ENCODE results near the gene ACACB. TPM values are rescaled to one million over a fixed set of nuclear protein-coding genes. Genes with fewer than 3 reads are reported as not detected.

The ACACB gene
- total and polyA plus RNA-seq, 4 experiments from 2014 or later, result 0.83 to 47.1 (median 24.4) TPM

DNA sequence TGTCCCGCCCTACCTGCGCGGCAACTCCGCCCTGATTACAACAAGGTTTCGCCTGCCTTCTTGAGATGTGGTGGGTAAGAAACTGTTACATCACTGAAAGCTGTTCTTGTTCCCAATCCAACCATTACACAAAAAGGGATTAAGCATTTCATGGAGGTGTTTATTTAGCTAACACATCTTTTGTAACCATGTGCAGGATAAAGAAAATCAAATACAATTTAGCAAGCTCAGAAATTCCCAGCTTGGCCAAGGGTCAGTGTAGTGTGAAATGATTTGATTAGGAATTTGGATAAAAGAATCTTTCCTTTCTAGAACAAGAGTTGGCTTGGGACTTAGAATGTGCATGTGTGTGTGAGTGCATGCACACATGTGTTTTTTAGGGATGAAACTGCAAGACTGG, 186.4 kb downstream of the ACACB start:
- peaks cover 24 to 35% of the 10 kb centered on the region in 2 donors for H3K27me3 Mint-ChIP-seq
- ChIA-PET POLR2A (ENCODE audit: partially characterized antibody) (no interaction called here), CTCF (ENCODE audit: partially characterized antibody) (no interaction called here)

DNA sequence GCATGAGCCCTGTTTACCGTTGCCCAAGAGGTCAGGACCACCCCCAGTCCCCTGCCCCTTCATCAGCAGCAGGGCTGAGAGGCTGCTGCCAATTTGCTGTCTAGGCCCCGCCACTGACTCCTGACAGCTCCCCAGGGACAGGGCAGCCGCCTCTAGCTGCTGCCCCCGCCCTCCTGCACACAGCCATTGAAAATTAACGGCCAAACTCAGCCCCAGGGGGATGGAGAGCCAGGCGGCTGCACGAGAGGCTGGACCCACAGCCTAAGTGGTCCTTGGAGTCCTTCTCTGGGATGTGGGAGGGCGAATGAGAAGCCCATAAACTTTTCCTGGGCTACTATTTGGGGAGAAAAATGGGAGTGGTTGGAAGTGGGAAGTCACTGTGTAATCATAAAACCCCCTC, 188.1 kb downstream of the ACACB start:
- Histone ChIP-seq H3K27me3 (ENCODE audit: insufficient read depth, low read length) (peaks cover 11% of the 10 kb centered on the region), H3K27ac (ENCODE audit: low read depth, low read length) (no peak overlapping the region), H3K9me3 (ENCODE audit: control insufficient read depth in 1 of 2, low read length in 2 of 2) (no peaks in the 10 kb centered on the region), H3K36me3 (ENCODE audit: insufficient read depth, low read length) (no peaks in the 10 kb centered on the region), H3K4me3 (ENCODE audit: low read length in 2 of 2) (no peak overlapping the region), H3K4me1 (ENCODE audit: insufficient read depth, low read length) (no peaks in the 10 kb centered on the region)
- Mint-ChIP-seq H3K4me3 (no peak overlapping the region), H3K27ac (no peak overlapping the region), H3K36me3 (no peaks in the 10 kb centered on the region), H3K27me3 (peaks cover 33 to 46% of the 10 kb centered on the region in 2 donors), H3K9me3 (peaks cover 0 to 2% (median 0%) of the 10 kb centered on the region in 8 donors), H3K4me1 (peaks cover 0 to 4% (median 2%) of the 10 kb centered on the region in 4 donors)
- intact Hi-C loops (cut with micrococcal nuclease), result no loop called here
- ChIA-PET CTCF (ENCODE audit: partially characterized antibody) (no interaction called here), POLR2A (ENCODE audit: partially characterized antibody) (no interaction called here)
- DNase-seq, result no peak

More for the DNA sequence above, 186.4 kb downstream of the ACACB start:
- Mint-ChIP-seq H3K9me3 (peaks cover 0 to 2% (median 0%) of the 10 kb centered on the region in 8 donors), H3K4me1 (no peaks in the 10 kb centered on the region), H3K27ac (no peak overlapping the region), H3K4me3 (no peak overlapping the region), H3K36me3 (no peaks in the 10 kb centered on the region)
- no peak for DNase-seq
- peaks cover 3% of the 10 kb centered on the region for H3K27me3 ChIP-seq (ENCODE audit: insufficient read depth, low read length)
- H3K9me3 ChIP-seq (ENCODE audit: control insufficient read depth in 1 of 2, low read length in 2 of 2), result no peaks in the 10 kb centered on the region
- H3K4me3 ChIP-seq (ENCODE audit: low read length in 2 of 2), result no peak overlapping the region
- H3K36me3 ChIP-seq (ENCODE audit: insufficient read depth, low read length), result no peaks in the 10 kb centered on the region
- intact Hi-C loops (cut with micrococcal nuclease), result no loop called here
- H3K27ac ChIP-seq (ENCODE audit: low read depth, low read length), result no peak overlapping the region
- no peaks in the 10 kb centered on the region for H3K4me1 ChIP-seq (ENCODE audit: insufficient read depth, low read length)

DNA sequence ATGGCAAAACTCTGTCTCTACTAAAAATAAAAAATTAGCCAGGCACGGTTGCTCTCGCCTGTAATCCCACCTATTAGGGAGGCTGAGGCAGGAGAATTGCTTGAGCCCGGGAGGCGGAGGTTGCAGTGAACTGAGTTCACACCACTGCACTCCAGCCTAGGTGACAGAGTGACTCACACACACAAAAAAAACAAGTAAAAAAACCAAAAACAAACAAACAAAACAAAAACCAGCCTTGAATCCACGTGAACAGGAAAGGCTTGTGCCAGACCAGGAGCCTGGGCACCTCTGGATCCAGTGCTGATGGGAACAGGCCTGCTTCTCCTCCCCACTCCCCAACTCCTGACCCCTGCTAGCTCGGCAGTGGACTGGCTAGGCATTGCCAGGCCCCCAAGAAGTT, 189.2 kb downstream of the ACACB start:
- ChIA-PET CTCF (ENCODE audit: partially characterized antibody) (no interaction called here), POLR2A (ENCODE audit: partially characterized antibody) (no interaction called here)
- H3K9me3 ChIP-seq (ENCODE audit: control insufficient read depth in 1 of 2, low read length in 2 of 2), result no peaks in the 10 kb centered on the region
- no peak overlapping the region for H3K27ac ChIP-seq (ENCODE audit: low read depth, low read length)
- DNase-seq, result no peak
- H3K36me3 Mint-ChIP-seq, result no peaks in the 10 kb centered on the region
- peaks cover 37 to 50% of the 10 kb centered on the region in 2 donors for H3K27me3 Mint-ChIP-seq
- intact Hi-C loops (cut with micrococcal nuclease), result no loop called here
- no peak overlapping the region for H3K27ac Mint-ChIP-seq
- H3K4me3 Mint-ChIP-seq, result no peak overlapping the region
- peaks cover 6% of the 10 kb centered on the region for H3K4me1 ChIP-seq (ENCODE audit: insufficient read depth, low read length)
- peaks cover 17% of the 10 kb centered on the region for H3K27me3 ChIP-seq (ENCODE audit: insufficient read depth, low read length)
- H3K36me3 ChIP-seq (ENCODE audit: insufficient read depth, low read length), result no peaks in the 10 kb centered on the region
- no peak overlapping the region for H3K4me3 ChIP-seq (ENCODE audit: low read length in 2 of 2)
- H3K4me1 Mint-ChIP-seq, result peaks cover 3 to 10% (median 5%) of the 10 kb centered on the region in 4 donors
- H3K9me3 Mint-ChIP-seq, result peaks cover 0 to 2% (median 0%) of the 10 kb centered on the region in 8 donors

DNA sequence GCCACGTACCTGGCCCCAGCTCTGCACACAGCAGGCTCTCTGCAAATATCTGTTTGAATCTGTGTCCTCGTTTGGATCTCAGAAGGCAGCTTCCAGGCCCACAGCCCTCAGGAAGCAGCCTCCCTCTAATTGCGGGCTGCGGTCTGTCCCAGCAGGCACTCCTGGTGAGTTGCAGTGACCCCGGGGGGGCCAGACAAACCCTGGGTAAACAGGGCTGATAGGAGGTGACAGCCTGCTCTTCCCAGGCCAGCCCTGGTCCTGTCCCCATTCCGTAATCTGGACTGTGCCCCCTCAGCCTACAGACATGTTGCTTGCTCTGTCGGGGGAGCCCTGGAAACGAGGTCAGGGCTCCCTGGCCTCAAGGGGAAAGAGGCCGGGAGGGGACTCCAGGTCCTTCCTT, 190.7 kb downstream of the ACACB start:
- peaks cover 9% of the 10 kb centered on the region for H3K4me1 ChIP-seq (ENCODE audit: insufficient read depth, low read length)
- no peak overlapping the region for H3K4me3 Mint-ChIP-seq
- peaks cover 42 to 59% of the 10 kb centered on the region in 2 donors for H3K27me3 Mint-ChIP-seq
- DNase-seq, result no peak
- H3K4me3 ChIP-seq (ENCODE audit: low read length in 2 of 2), result no peak overlapping the region
- POLR2A ChIA-PET (ENCODE audit: partially characterized antibody), result no interaction called here
- CTCF ChIA-PET (ENCODE audit: partially characterized antibody), result no interaction called here
- intact Hi-C loops (cut with micrococcal nuclease), result no loop called here
- H3K27me3 ChIP-seq (ENCODE audit: insufficient read depth, low read length), result peaks cover 19% of the 10 kb centered on the region
- H3K9me3 ChIP-seq (ENCODE audit: control insufficient read depth in 1 of 2, low read length in 2 of 2), result no peaks in the 10 kb centered on the region
- no peaks in the 10 kb centered on the region for H3K36me3 Mint-ChIP-seq
- H3K4me1 Mint-ChIP-seq, result peaks cover 5 to 14% (median 11%) of the 10 kb centered on the region in 4 donors
- no peak overlapping the region for H3K27ac Mint-ChIP-seq
- H3K9me3 Mint-ChIP-seq, result peaks cover 0 to 2% (median 0%) of the 10 kb centered on the region in 8 donors
- no peaks in the 10 kb centered on the region for H3K36me3 ChIP-seq (ENCODE audit: insufficient read depth, low read length)
- no peak overlapping the region for H3K27ac ChIP-seq (ENCODE audit: low read depth, low read length)

DNA sequence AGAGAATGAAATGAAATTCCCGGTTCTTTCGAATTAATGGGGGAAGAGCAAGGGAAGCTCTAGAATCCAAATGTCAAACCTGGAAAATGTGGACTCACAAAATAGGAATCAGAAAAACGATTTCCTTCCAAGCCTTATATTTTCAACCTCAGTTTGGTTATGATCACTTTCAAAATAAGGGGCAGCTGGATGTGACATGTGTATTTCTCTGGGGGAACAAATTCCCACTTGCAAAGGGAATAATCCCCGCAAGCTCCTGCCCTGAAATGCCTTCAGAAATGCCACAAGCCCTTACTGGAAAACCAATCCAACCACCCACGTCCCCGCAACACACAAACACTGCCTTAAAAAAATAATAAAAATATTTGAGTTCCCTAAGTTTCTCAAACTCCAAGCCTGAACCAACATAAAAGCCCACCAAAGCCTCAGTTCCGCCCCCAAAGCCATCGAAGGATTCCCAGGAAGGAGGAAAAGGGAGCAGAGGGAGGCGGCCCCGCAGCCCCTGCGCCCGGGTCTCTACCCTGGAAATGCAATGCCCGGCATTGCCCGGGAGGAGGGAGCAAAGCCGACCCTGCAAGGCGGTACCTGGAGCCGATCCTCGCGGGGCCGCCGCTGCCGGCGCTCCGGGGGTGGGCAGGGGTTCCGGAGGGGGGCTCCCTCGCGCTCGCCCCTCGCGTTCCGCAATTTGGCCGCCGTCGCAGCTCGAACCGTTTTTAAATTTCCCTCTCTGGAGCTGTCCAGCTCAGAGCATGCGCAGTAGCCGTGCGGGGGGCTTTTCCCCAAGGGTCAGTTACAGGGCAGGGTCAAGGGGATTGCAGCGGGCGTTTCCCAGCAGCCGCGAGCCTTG, 192.4 kb downstream of the ACACB start, which contains the start of gene FOXN4:
FOXN4 (minus strand) TSS at position 751 of the 847 bp plus-strand sequence. CDS start 963 bp downstream, outside the sequence.
- H3K4me3 ChIP-seq (ENCODE audit: low read length in 2 of 2), result peak within 1 kb of the TSS in 1 of 2 donors; percentile 43
- H3K36me3 ChIP-seq (ENCODE audit: insufficient read depth, low read length), result no peaks in the 10 kb centered on the region
- DNase-seq, result no peak
- intact Hi-C loops (cut with micrococcal nuclease), result no loop called here
- Mint-ChIP-seq H3K36me3 (no peaks in the 10 kb centered on the region), H3K9me3 (peaks cover 0 to 2% (median 0%) of the 10 kb centered on the region in 8 donors), H3K27ac (no peak within 1 kb of the TSS), H3K27me3 (peaks cover 50 to 54% of the 10 kb centered on the region in 2 donors), H3K4me3 (peak within 1 kb of the TSS; percentile 69 to 88 (median 86)), H3K4me1 (peaks cover 5 to 14% (median 11%) of the 10 kb centered on the region in 4 donors)
- H3K4me1 ChIP-seq (ENCODE audit: insufficient read depth, low read length), result peaks cover 9% of the 10 kb centered on the region
- no peak within 1 kb of the TSS for H3K27ac ChIP-seq (ENCODE audit: low read depth, low read length)
- POLR2A ChIA-PET (ENCODE audit: partially characterized antibody), result no interaction called here
- H3K27me3 ChIP-seq (ENCODE audit: insufficient read depth, low read length), result peaks cover 19% of the 10 kb centered on the region
- CTCF ChIA-PET (ENCODE audit: partially characterized antibody), result no interaction called here
- H3K9me3 ChIP-seq (ENCODE audit: control insufficient read depth in 1 of 2, low read length in 2 of 2), result no peaks in the 10 kb centered on the region

DNA sequence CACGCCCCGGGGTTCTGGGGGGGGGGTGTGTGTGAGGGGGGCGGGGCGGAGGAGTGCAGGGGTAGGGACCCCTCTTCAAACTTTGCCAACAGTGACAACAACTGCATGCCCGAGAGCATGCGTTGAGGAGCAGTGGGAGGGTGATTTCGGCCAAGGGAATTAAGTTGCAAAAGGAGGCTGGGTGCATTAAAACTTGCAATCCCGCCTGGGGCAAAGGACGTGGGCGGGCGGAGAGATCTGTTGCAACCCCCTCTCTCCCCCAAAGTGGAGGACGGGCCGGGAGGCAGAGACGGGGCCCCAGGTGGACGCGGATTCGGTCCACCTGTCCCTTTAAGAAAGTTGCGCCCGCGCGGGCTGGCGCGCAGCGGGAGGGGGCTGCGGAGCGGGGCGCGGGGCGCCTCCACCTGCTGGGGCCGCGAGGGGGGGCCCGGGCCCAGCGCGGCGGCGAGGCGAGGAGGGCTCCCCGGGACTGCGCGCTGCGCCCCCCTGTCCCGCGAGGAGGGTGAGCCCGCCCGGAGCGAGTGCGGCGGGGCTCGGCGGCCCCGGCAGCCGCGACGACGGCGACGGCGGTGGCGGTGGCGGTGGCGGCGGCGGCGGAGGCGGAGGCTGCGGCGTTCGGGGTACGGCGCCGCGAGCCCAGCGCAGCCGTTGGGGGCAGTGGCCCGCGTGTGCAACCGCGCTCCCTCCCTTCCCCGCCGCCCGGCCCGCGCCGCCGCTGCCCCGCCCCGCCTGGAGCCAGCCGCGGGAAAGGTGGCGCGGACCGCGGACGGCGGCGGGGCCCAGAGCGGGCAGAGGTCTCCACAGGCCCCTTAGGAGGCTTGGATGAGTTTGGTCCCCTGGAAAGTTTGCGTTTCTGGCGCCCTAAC, 193.2 kb downstream of the ACACB start:
- Histone ChIP-seq H3K4me1 (ENCODE audit: insufficient read depth, low read length) (peaks cover 9% of the 10 kb centered on the region), H3K27ac (ENCODE audit: low read depth, low read length) (no peak overlapping the region), H3K27me3 (ENCODE audit: insufficient read depth, low read length) (peaks cover 19% of the 10 kb centered on the region), H3K9me3 (ENCODE audit: control insufficient read depth in 1 of 2, low read length in 2 of 2) (no peaks in the 10 kb centered on the region), H3K36me3 (ENCODE audit: insufficient read depth, low read length) (no peaks in the 10 kb centered on the region), H3K4me3 (ENCODE audit: low read length in 2 of 2) (peak overlapping the region in 1 of 2 donors; percentile 43)
- intact Hi-C loops (cut with micrococcal nuclease), result no loop called here
- CTCF ChIA-PET (ENCODE audit: partially characterized antibody), result no interaction called here
- POLR2A ChIA-PET (ENCODE audit: partially characterized antibody), result no interaction called here
- Mint-ChIP-seq H3K9me3 (peaks cover 0 to 2% (median 0%) of the 10 kb centered on the region in 8 donors), H3K27ac (no peak overlapping the region), H3K36me3 (no peaks in the 10 kb centered on the region), H3K4me3 (peak overlapping the region; percentile 69 to 88 (median 86)), H3K27me3 (peaks cover 48 to 49% of the 10 kb centered on the region in 2 donors), H3K4me1 (peaks cover 5 to 14% (median 11%) of the 10 kb centered on the region in 4 donors)
- DNase-seq, result peak in 2 of 5 donors; percentile 1 to 7
